ENCODE measurements around the gene TXN2. TPM values are rescaled to one million over a fixed set of nuclear protein-coding genes. Genes with fewer than 3 reads are reported as not detected.

The TXN2 gene
- total RNA-seq, 1 experiment from 2014 or later = 58.6 TPM

DNA sequence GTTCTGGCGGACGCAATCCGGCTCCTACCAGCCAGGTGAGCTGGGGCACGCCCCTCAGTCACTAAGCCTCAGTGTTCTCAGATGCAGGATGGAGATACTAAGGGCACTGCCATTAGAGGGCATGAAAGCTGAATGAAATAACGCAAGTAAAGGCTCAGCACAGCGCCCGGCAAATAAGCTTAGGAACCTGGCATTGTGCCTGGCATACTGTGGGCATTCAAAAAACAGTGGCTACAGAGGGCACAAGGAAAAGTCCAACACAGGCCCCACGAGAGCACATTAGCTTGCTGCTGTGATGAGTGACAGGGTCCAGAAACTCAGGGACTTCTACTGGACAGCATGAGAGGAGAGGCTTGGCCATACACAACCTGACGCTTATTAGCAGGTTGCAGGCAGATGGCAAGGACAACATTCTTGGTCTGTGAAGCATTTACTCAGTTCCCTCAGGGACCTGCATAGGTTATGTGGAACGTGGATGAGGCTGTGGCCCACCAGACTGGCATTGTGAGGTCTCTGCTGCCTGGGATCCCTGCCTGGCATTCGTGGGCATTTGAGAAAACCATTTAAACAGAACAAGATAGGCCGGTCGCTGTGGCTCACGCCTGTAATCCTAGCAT lies 12.2 kb downstream of the TXN2 start:
- TF ChIP-seq, protein P1, sequence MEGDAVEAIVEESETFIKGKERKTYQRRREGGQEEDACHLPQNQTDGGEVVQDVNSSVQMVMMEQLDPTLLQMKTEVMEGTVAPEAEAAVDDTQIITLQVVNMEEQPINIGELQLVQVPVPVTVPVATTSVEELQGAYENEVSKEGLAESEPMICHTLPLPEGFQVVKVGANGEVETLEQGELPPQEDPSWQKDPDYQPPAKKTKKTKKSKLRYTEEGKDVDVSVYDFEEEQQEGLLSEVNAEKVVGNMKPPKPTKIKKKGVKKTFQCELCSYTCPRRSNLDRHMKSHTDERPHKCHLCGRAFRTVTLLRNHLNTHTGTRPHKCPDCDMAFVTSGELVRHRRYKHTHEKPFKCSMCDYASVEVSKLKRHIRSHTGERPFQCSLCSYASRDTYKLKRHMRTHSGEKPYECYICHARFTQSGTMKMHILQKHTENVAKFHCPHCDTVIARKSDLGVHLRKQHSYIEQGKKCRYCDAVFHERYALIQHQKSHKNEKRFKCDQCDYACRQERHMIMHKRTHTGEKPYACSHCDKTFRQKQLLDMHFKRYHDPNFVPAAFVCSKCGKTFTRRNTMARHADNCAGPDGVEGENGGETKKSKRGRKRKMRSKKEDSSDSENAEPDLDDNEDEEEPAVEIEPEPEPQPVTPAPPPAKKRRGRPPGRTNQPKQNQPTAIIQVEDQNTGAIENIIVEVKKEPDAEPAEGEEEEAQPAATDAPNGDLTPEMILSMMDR (conservative IDR thresholded peaks at IDR 0.05) = no peak
- no peak overlapping the region for H3K18ac ChIP-seq (ENCODE audit: insufficient read length, low read depth, low read length)
- H2BK120ac ChIP-seq (ENCODE audit: low read depth, low read length, poor library complexity, severe bottlenecking) = no peak overlapping the region
- H2BK15ac ChIP-seq (ENCODE audit: low read depth, low read length) = no peak overlapping the region
- no peak overlapping the region for H4K5ac ChIP-seq (ENCODE audit: insufficient read length, low read depth, low read length)
- H2BK20ac ChIP-seq (ENCODE audit: low read depth, low read length, poor library complexity, severe bottlenecking) = no peak overlapping the region
- H3K23ac ChIP-seq (ENCODE audit: insufficient read length, low read depth, low read length) = no peak overlapping the region
- Mint-ChIP-seq H3K36me3 (ENCODE audit: insufficient read depth in 1 of 3, low read depth in 3 of 3) (peaks cover 0 to 27% (median 26%) of the 10 kb centered on the region in 3 experiments; a peak in 5 of 7 replicates), H3K9me3 (no peaks in the 10 kb centered on the region), H3K4me1 (peaks cover 4% of the 10 kb centered on the region in 2 experiments; a peak in 3 of 4 replicates), H3K27me3 (ENCODE audit: low read depth) (no peaks in the 10 kb centered on the region), H3K4me3 (no peak overlapping the region), H3K27ac (peak overlapping the region in 2 of 3 experiments; percentile 18 to 34; a peak in 2 of 7 replicates)
- DNase-seq = no peak
- H3K9ac ChIP-seq (ENCODE audit: extremely low read depth, insufficient read length, low read length) = no peak overlapping the region
- no peak overlapping the region for H3K4ac ChIP-seq (ENCODE audit: low read depth, low read length)
- no peaks in the 10 kb centered on the region for H3K27me3 ChIP-seq (ENCODE audit: insufficient read depth, low read length)
- H2AFZ ChIP-seq (ENCODE audit: low read length) = no peak overlapping the region
- no peak overlapping the region for H4K8ac ChIP-seq (replicated peaks; ENCODE audit: insufficient read length, low read depth, low read length)
- no peaks in the 10 kb centered on the region for H3K4me1 ChIP-seq (ENCODE audit: insufficient read depth, low read length)
- WGBS (ENCODE audit: extremely low coverage, insufficient read length, low lambda C conversion rate) = no CpG with 5 or more reads among the region's 14 CpGs
- no peak overlapping the region for H4K91ac ChIP-seq (ENCODE audit: insufficient read length, low read depth, low read length)
- no peaks in the 10 kb centered on the region for H3K79me1 ChIP-seq (ENCODE audit: insufficient read depth, low read depth, low read length, poor library complexity, severe bottlenecking)
- no peak overlapping the region for H3T11ph ChIP-seq (ENCODE audit: low read length)
- no peak overlapping the region for H2AK5ac ChIP-seq (ENCODE audit: insufficient read length, low read length)
- H3K14ac ChIP-seq (ENCODE audit: insufficient read depth, low read length) = no peak overlapping the region
- no peak overlapping the region for H2BK12ac ChIP-seq (ENCODE audit: insufficient read length, low read depth, low read length)
- no peak overlapping the region for H3K56ac ChIP-seq (ENCODE audit: insufficient read length, low read depth, low read length)
- no peak overlapping the region for H3K4me2 ChIP-seq (ENCODE audit: insufficient read depth, insufficient read length, low read length)
- H3K9me3 ChIP-seq (ENCODE audit: control insufficient read depth, low read depth, low read length) = no peaks in the 10 kb centered on the region
- no peaks in the 10 kb centered on the region for H4K20me1 ChIP-seq (ENCODE audit: control insufficient read depth, insufficient read depth, insufficient read length)
- no peak overlapping the region for H3K27ac ChIP-seq (ENCODE audit: insufficient read length, low read depth, low read length)
- H3K23me2 ChIP-seq (ENCODE audit: insufficient read length, low read depth, low read length, poor library complexity, severe bottlenecking) = no peaks in the 10 kb centered on the region
- no peaks in the 10 kb centered on the region for H3K79me2 ChIP-seq (ENCODE audit: insufficient read depth, low read length)
- H2BK5ac ChIP-seq (ENCODE audit: insufficient read length, low read length) = no peak overlapping the region
